Measurements from ENCODE around the gene CARD8. TPM values are rescaled to one million over a fixed set of nuclear protein-coding genes. Genes with fewer than 3 reads are reported as not detected.

The CARD8 gene
- total RNA-seq, 1 donor from 2014 or later = 23.3 TPM

GRCh38 chr19:48194844-48195830 is 60.6 kb downstream of the CARD8 start:
- peak; percentile 87 for DNase-seq (ENCODE audit: low spot score)
- Mint-ChIP-seq H3K4me3 (ENCODE audit: unreplicated experiment) (no peak overlapping the region), H3K27me3 (ENCODE audit: low read depth) (no peaks in the 10 kb centered on the region), H3K27ac (ENCODE audit: unreplicated experiment) (no peak overlapping the region), H3K9me3 (ENCODE audit: low read depth) (no peaks in the 10 kb centered on the region), H3K4me1 (ENCODE audit: low read depth) (peaks cover 3% of the 10 kb centered on the region), H3K36me3 (ENCODE audit: low read depth) (no peaks in the 10 kb centered on the region)
- TF ChIP-seq CTCF (IDR thresholded peaks at IDR 0.05) = no peak

GRCh38 chr19:48194041-48194843 is 61.5 kb downstream of the CARD8 start:
- peak; percentile 78 for TF ChIP-seq CTCF (IDR thresholded peaks at IDR 0.05)
- DNase-seq (ENCODE audit: low spot score) = peak; percentile 89
- H3K4me3 Mint-ChIP-seq (ENCODE audit: unreplicated experiment) = no peak overlapping the region
- H3K4me1 Mint-ChIP-seq (ENCODE audit: low read depth) = peaks cover 4% of the 10 kb centered on the region
- H3K36me3 Mint-ChIP-seq (ENCODE audit: low read depth) = peaks cover 1% of the 10 kb centered on the region
- no peaks in the 10 kb centered on the region for H3K27me3 Mint-ChIP-seq (ENCODE audit: low read depth)
- H3K9me3 Mint-ChIP-seq (ENCODE audit: low read depth) = no peaks in the 10 kb centered on the region
- no peak overlapping the region for H3K27ac Mint-ChIP-seq (ENCODE audit: unreplicated experiment)

- H3K36me3 Mint-ChIP-seq (ENCODE audit: low read depth) = peaks cover 4% of the 10 kb centered on the region
- TF ChIP-seq CTCF (IDR thresholded peaks at IDR 0.05) = no peak
- H3K4me1 Mint-ChIP-seq (ENCODE audit: low read depth) = peaks cover 4% of the 10 kb centered on the region
- H3K27ac Mint-ChIP-seq (ENCODE audit: unreplicated experiment) = no peak overlapping the region
- H3K9me3 Mint-ChIP-seq (ENCODE audit: low read depth) = peaks cover 3% of the 10 kb centered on the region
- no peak overlapping the region for H3K4me3 Mint-ChIP-seq (ENCODE audit: unreplicated experiment)
- no peak for DNase-seq (ENCODE audit: low spot score)
- no peaks in the 10 kb centered on the region for H3K27me3 Mint-ChIP-seq (ENCODE audit: low read depth)
Measured at GRCh38 chr19:48192750-48193149, 63.0 kb downstream of the CARD8 start.

- no peak overlapping the region for H3K27ac Mint-ChIP-seq (ENCODE audit: unreplicated experiment)
Measured at GRCh38 chr19:48190885-48191284, 64.8 kb downstream of the CARD8 start.

More at GRCh38 chr19:48190885-48191284, 64.8 kb downstream of the CARD8 start:
- H3K9me3 Mint-ChIP-seq (ENCODE audit: low read depth) = peaks cover 3% of the 10 kb centered on the region
- no peak overlapping the region for H3K4me3 Mint-ChIP-seq (ENCODE audit: unreplicated experiment)
- H3K4me1 Mint-ChIP-seq (ENCODE audit: low read depth) = peaks cover 4% of the 10 kb centered on the region
- H3K36me3 Mint-ChIP-seq (ENCODE audit: low read depth) = peaks cover 4% of the 10 kb centered on the region
- no peak for DNase-seq (ENCODE audit: low spot score)
- no peaks in the 10 kb centered on the region for H3K27me3 Mint-ChIP-seq (ENCODE audit: low read depth)
- no peak for TF ChIP-seq CTCF (IDR thresholded peaks at IDR 0.05)

All from chondrocyte (in vitro differentiated cells).